Measurements from ENCODE around the gene TRIM52.
"Not testable (repeated sequence)": the region's sequence is repeated elsewhere in the genome, so short reads cannot be mapped to it uniquely, and the experiment has no call there.

The TRIM52 gene

GRCh38 chr5:181260720-181261319 lies at the start of gene TRIM52:
TRIM52 (minus strand) TSS chr5:181261143; CDS start chr5:181260813, 330 bp downstream.
- DNase-seq, result peak; percentile 83 to 97 (median 93)
- intact Hi-C loops (cut with DNase I), result loop anchor here (2.0 to 5.0 kb wide), 2 partner anchors 14 to 39 kb away; partner anchors contain the start of gene TRIM41

- DNase-seq; intact Hi-C loops (cut with DNase I): not testable (repeated sequence)
Observed at GRCh38 chr5:181287331-181287730, 26.4 kb upstream of the TRIM52 start.

GRCh38 chr5:181285962-181286705 lies 25.2 kb upstream of the TRIM52 start:
- intact Hi-C loops (cut with DNase I); DNase-seq: not testable (repeated sequence)

GRCh38 chr5:181283841-181284755 lies 23.2 kb upstream of the TRIM52 start:
- intact Hi-C loops (cut with DNase I); DNase-seq: not testable (repeated sequence)

- intact Hi-C loops (cut with DNase I), result no loop called here
Observed at GRCh38 chr5:181283347-181283746, 22.4 kb upstream of the TRIM52 start.

GRCh38 chr5:181282874-181283273 lies 21.9 kb upstream of the TRIM52 start:
- intact Hi-C loops (cut with DNase I), result no loop called here
- DNase-seq, result no peak

More at GRCh38 chr5:181283347-181283746, 22.4 kb upstream of the TRIM52 start:
- DNase-seq, result no peak

GRCh38 chr5:181282415-181282814 lies 21.5 kb upstream of the TRIM52 start:
- DNase-seq; intact Hi-C loops (cut with DNase I): not testable (repeated sequence)

GRCh38 chr5:181281984-181282316 lies 21.0 kb upstream of the TRIM52 start:
- DNase-seq, result no peak

GRCh38 chr5:181281077-181281983 lies 20.4 kb upstream of the TRIM52 start:
- intact Hi-C loops (cut with DNase I), result no loop called here
- no peak for DNase-seq

More at GRCh38 chr5:181281984-181282316, 21.0 kb upstream of the TRIM52 start:
- intact Hi-C loops (cut with DNase I), result no loop called here

GRCh38 chr5:181280251-181280762 lies 19.4 kb upstream of the TRIM52 start:
- intact Hi-C loops (cut with DNase I), result no loop called here

GRCh38 chr5:181273433-181273744 lies 12.4 kb upstream of the TRIM52 start:
- intact Hi-C loops (cut with DNase I); DNase-seq: not testable (repeated sequence)

More at GRCh38 chr5:181280251-181280762, 19.4 kb upstream of the TRIM52 start:
- DNase-seq, result no peak

GRCh38 chr5:181271081-181271480 lies 10.1 kb upstream of the TRIM52 start:
- intact Hi-C loops (cut with DNase I), result no loop called here

GRCh38 chr5:181267907-181268306 lies 7.0 kb upstream of the TRIM52 start:
- intact Hi-C loops (cut with DNase I); DNase-seq: not testable (repeated sequence)

More at GRCh38 chr5:181271081-181271480, 10.1 kb upstream of the TRIM52 start:
- no peak for DNase-seq

GRCh38 chr5:181267291-181267904 lies 6.5 kb upstream of the TRIM52 start:
- intact Hi-C loops (cut with DNase I); DNase-seq: not testable (repeated sequence)

- peak in 13 of 42 donors; percentile 17 to 54 (median 36) for DNase-seq
- intact Hi-C loops (cut with DNase I), result no loop called here
Observed at GRCh38 chr5:181265092-181265671, 4.2 kb upstream of the TRIM52 start.

- intact Hi-C loops (cut with DNase I), result loop anchor here (5.0 kb wide), 1 partner anchor 41 kb away; the partner anchor contains the start of gene TRIM41
- peak in 2 of 42 donors; percentile 2 to 9 for DNase-seq
Observed at GRCh38 chr5:181263633-181264032, 2.7 kb upstream of the TRIM52 start.

Data from head of caudate nucleus (tissue), 42 donors.